ENCODE measurements around the gene OTUD3. TPM values are rescaled to one million over a fixed set of nuclear protein-coding genes. Genes with fewer than 3 reads are reported as not detected.

The OTUD3 gene
- total and polyA plus RNA-seq, 9 of the 15 experiments (the other 6 are each of a cell fraction or from before 2014, with no cell fraction given): 2.0 to 16.6 (median 11.0) TPM

DNA sequence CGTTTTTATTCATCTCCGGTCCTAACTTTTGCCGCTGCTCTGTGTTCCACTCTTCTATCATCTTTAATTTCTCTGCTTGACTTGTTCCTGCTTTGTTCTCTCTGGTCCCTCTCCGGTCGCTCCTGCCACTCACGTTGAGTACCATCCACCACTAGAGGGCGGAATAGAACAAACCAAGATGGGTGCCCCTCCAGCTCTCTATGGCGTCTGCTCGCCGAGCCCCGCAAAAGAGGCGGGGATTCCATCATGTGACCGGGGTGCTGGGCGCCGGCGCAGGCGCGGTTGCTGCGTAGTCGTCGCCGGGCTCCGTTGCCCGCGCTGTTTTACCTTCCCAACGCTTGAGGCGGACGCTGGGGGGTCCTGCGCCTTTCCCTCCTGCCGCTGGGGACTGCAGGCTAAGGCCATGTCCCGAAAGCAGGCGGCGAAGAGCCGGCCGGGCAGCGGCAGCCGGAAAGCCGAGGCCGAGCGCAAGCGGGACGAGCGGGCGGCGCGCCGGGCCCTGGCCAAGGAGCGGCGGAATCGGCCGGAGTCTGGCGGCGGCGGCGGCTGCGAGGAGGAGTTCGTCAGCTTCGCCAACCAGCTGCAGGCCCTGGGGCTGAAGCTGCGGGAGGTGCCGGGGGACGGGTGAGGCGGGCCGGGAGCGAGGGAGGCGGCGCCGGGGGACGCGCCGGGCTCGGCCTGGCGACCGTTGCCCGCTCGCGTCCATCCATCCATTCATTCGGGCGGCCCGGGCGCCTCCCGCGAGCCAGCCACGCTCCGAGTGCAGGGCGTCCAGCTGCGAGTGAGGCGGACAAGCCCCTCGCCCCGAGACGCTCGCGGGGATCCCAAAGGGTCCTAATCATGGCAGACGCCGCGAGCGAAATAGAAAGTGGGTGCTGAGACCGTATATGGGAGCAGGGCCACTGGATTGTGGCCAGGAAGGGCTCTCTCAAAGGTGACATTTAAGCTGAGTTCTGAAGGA is at the start of gene OTUD3 (continued):
- TF ChIP-seq, protein P1, sequence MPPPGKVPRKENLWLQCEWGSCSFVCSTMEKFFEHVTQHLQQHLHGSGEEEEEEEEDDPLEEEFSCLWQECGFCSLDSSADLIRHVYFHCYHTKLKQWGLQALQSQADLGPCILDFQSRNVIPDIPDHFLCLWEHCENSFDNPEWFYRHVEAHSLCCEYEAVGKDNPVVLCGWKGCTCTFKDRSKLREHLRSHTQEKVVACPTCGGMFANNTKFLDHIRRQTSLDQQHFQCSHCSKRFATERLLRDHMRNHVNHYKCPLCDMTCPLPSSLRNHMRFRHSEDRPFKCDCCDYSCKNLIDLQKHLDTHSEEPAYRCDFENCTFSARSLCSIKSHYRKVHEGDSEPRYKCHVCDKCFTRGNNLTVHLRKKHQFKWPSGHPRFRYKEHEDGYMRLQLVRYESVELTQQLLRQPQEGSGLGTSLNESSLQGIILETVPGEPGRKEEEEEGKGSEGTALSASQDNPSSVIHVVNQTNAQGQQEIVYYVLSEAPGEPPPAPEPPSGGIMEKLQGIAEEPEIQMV (tag; conservative IDR thresholded peaks at IDR 0.05; ENCODE audit: low read depth): peak; percentile 72
- no peak for TF ChIP-seq STAT5B (CRISPR knock-in tag; IDR thresholded peaks at IDR 0.05)
- TF ChIP-seq STAT6 (CRISPR knock-in tag; IDR thresholded peaks at IDR 0.05): peak; percentile 47
- 0 out of 2 replicates have a peak, but pooled peaks have one; percentile 40 for TF ChIP-seq GABPB1 (CRISPR knock-in tag; IDR thresholded peaks at IDR 0.05)
- no peak for TF ChIP-seq ZNF586 (CRISPR knock-in tag; conservative IDR thresholded peaks at IDR 0.05)
- TF ChIP-seq NONO (IDR thresholded peaks at IDR 0.05; ENCODE audit: low read depth in 2 of 2, low read length in 1 of 2): peak; percentile 25 to 70; a peak in 1 of 4 replicates
- TF ChIP-seq IFI16 (CRISPR knock-in tag; IDR thresholded peaks at IDR 0.05): no peak
- TF ChIP-seq RCOR1 (IDR thresholded peaks at IDR 0.05; ENCODE audit: borderline replicate concordance in 1 of 2, low read depth in 2 of 2, low read length in 2 of 2): peak in 1 of 2 experiments; percentile 62; a peak in 1 of 4 replicates
- TF ChIP-seq HES1 (IDR thresholded peaks at IDR 0.05; ENCODE audit: low read depth): no peak
- no peak for TF ChIP-seq ZNF778 (CRISPR knock-in tag; IDR thresholded peaks at IDR 0.05)
- no peak for TF ChIP-seq CBFA2T3 (IDR thresholded peaks at IDR 0.05)
- TF ChIP-seq MXD1 (CRISPR knock-in tag; IDR thresholded peaks at IDR 0.05; ENCODE audit: borderline replicate concordance, poor library complexity, severe bottlenecking): no peak
- TF ChIP-seq BMI1 (IDR thresholded peaks at IDR 0.05; ENCODE audit: low read length): 0 out of 2 replicates have a peak, but pooled peaks have one; percentile 39
- no peak for TF ChIP-seq ATF6 (CRISPR knock-in tag; IDR thresholded peaks at IDR 0.05)
- TF ChIP-seq ZFPM2 (CRISPR knock-in tag; IDR thresholded peaks at IDR 0.05): no peak
- no peak for TF ChIP-seq ZNF780A (CRISPR knock-in tag; IDR thresholded peaks at IDR 0.05)
- TF ChIP-seq PYGO2 (tag; IDR thresholded peaks at IDR 0.05): no peak
- TF ChIP-seq PCBP2 (IDR thresholded peaks at IDR 0.05; ENCODE audit: low read depth, low read length, poor library complexity, severe bottlenecking): no peak
- TF ChIP-seq EGR1 (conservative IDR thresholded peaks at IDR 0.05): 0 out of 2 replicates have a peak, but pooled peaks have one; percentile 6
